HepG2 (cell line): Measurements from ENCODE around the gene S100A16. TPM values are rescaled to one million over a fixed set of nuclear protein-coding genes. Genes with fewer than 3 reads are reported as not detected.

Experiments used
- ATAC-seq: fragments of 200-7000 bp; cut with Tn5 transposase; 3 replicates; pipeline ENCODE4 v1.9.1; 2020; ENCODE audit warnings: mild to moderate bottlenecking, moderate library complexity
- BruUV-seq: library from RNA; stranded (reverse); fragments of 400-500 nt; replicated peaks from 2 replicates; lab custom pipeline; 2021; lab: Mats Ljungman, UMichigan
- CTCF ChIA-PET: fragments of 300-600 bp; formaldehyde crosslinking; extraction: SDS; loops from one replicate; lab custom pipeline; 2021; ENCODE audit warnings: low total read pairs, inconsistent platforms, low intra/inter-chr PET ratio; lab: Yijun Ruan, JAX
- POLR2A ChIA-PET: fragments of 350-600 bp; sonication (Branson Sonifier 250); formaldehyde crosslinking; loops from one replicate; lab custom pipeline; 2020; ENCODE audit warnings: antibody characterized with exemption, inconsistent platforms; lab: Yijun Ruan, JAX
- DNase-seq: peaks from one replicate; pipeline ENCODE4 v3.0.0-alpha.2; 2015; ENCODE audit warnings: low spot score
- FAIRE-seq: peaks from 3 replicates; lab custom pipeline; 2011; peaks lifted over from hg19 to GRCh38; lab: Jason Lieb, UNC
- H2AFZ ChIP-seq: one replicate; pipeline ENCODE4 v1.6.1; 2011; ENCODE audit warnings: low read length, inconsistent platforms
- H3K27ac ChIP-seq: fragments of 300-600 bp; 3 replicates; pipeline ENCODE4 v1.8.0; 2011; ENCODE audit warnings: mixed run types, mild to moderate bottlenecking, mixed read lengths, low read length, inconsistent platforms; ENCODE audit not compliant: insufficient read depth; ENCODE audit errors: extremely low read length
- H3K27me3 ChIP-seq, 2 experiments: fragments of 200-600 bp in 1 of 2; 2 replicates in 1 of 2; 3 replicates in 1 of 2; pipeline versions ENCODE4 v1.6.0 to v1.8.0; 2011; ENCODE audit warnings: low read length in 2 of 2, mild to moderate bottlenecking in 2 of 2, moderate library complexity in 2 of 2, inconsistent platforms in 1 of 2; ENCODE audit not compliant: insufficient read depth in 2 of 2, control insufficient read depth in 1 of 2
- H3K36me3 ChIP-seq, 2 experiments: fragments of 200-600 bp in 1 of 2; replicated peaks in 1 of 2; 2 replicates in 1 of 2; 3 replicates in 1 of 2; pipeline versions ENCODE4 v1.5.1 to v1.8.0; 2011; ENCODE audit warnings: low read length in 2 of 2, inconsistent platforms in 1 of 2; ENCODE audit not compliant: insufficient read depth in 2 of 2, control insufficient read depth in 1 of 2
- H3K4me1 ChIP-seq: 2 replicates; pipeline ENCODE4 v1.5.1; 2012; ENCODE audit warnings: low read length, inconsistent platforms; ENCODE audit not compliant: insufficient read depth
- H3K4me2 ChIP-seq: 2 replicates; pipeline ENCODE4 v1.6.0; 2011; ENCODE audit warnings: low read depth, low read length, inconsistent platforms
- H3K4me3 ChIP-seq, 3 experiments: fragments of 200-600 bp in 1 of 3; sonication (generic), shearing (Covaris generic) in 1 of 3; replicated peaks in 1 of 3; 2 replicates each; pipeline ENCODE4 v1.5.1; 2011 to 2016; ENCODE audit warnings: low read length in 3 of 3, inconsistent platforms in 2 of 3, low read depth in 2 of 3, mild to moderate bottlenecking in 2 of 3, control low read depth in 1 of 3, mixed read lengths in 1 of 3; ENCODE audit not compliant: insufficient read depth in 1 of 3
- H3K79me2 ChIP-seq: one replicate; pipeline ENCODE4 v1.6.1; 2011; ENCODE audit warnings: low read length, inconsistent platforms; ENCODE audit not compliant: insufficient read depth
- H3K9ac ChIP-seq: 2 replicates; pipeline ENCODE4 v1.6.0; 2011; ENCODE audit warnings: mild to moderate bottlenecking, low read depth, low read length, inconsistent platforms; ENCODE audit not compliant: insufficient read depth
- H3K9me3 ChIP-seq: 2 replicates; pipeline ENCODE4 v1.5.1; 2012; ENCODE audit warnings: mild to moderate bottlenecking, low read length
- H4K20me1 ChIP-seq: 2 replicates; pipeline ENCODE4 v1.6.0; 2011; ENCODE audit warnings: inconsistent platforms, mild to moderate bottlenecking, low read length, moderate library complexity; ENCODE audit not compliant: insufficient read depth
- FOSL2 ChIP-seq: sonication (generic); formaldehyde crosslinking; IDR thresholded peaks from 2 replicates; pipeline ENCODE4 v1.4.0; 2020; ENCODE audit warnings: missing genetic modification reagents
- GABPA ChIP-seq, 2 experiments: IDR thresholded peaks; 2 replicates each; pipeline ENCODE4 v1.6.1; 2011 to 2016; ENCODE audit warnings: low read depth in 2 of 2, low read length in 1 of 2, missing biosample characterization in 1 of 2, missing genetic modification characterization in 1 of 2
- HDAC1 ChIP-seq: sonication (generic); formaldehyde crosslinking; IDR thresholded peaks from 2 replicates; pipeline ENCODE4 v1.5.1; 2020; ENCODE audit warnings: mild to moderate bottlenecking, missing genetic modification reagents
- KDM3A ChIP-seq: IDR thresholded peaks from 2 replicates; pipeline ENCODE4 v1.6.1; 2018; ENCODE audit warnings: low read depth, missing compliant biosample characterization
- MTA3 ChIP-seq: sonication (generic); formaldehyde crosslinking; IDR thresholded peaks from 2 replicates; pipeline ENCODE4 v1.4.0; 2020; ENCODE audit warnings: missing genetic modification reagents
- RBAK ChIP-seq: sonication (generic); formaldehyde crosslinking; IDR thresholded peaks from 2 replicates; pipeline ENCODE4 v1.5.1; 2020; ENCODE audit warnings: mild to moderate bottlenecking, missing genetic modification reagents
- TBX2 ChIP-seq: sonication (generic); formaldehyde crosslinking; IDR thresholded peaks from 2 replicates; pipeline ENCODE4 v1.5.0; 2020; ENCODE audit warnings: missing genetic modification reagents, mild to moderate bottlenecking, borderline replicate concordance
- ZFP36 ChIP-seq: fragments of 150-350 bp; IDR thresholded peaks from 2 replicates; pipeline ENCODE4 v1.6.1; 2018; ENCODE audit warnings: borderline replicate concordance, low read length, low read depth; ENCODE audit not compliant: partially characterized antibody
- ZNF331 ChIP-seq: sonication (generic); formaldehyde crosslinking; IDR thresholded peaks from 2 replicates; pipeline ENCODE4 v1.4.0; 2020; ENCODE audit warnings: missing genetic modification reagents
- ZSCAN9 ChIP-seq: IDR thresholded peaks from 2 replicates; pipeline ENCODE4 v1.6.1; 2016; ENCODE audit warnings: borderline replicate concordance
- WGBS: methylation state at CpG from one replicate; pipeline ENCODE4 v1.1.6; 2017; ENCODE audit warnings: low lambda C conversion rate; 5-methylcytosine and 5-hydroxymethylcytosine counted together
- in situ Hi-C: cut with HindIII; loops from 2 replicates; pipeline ENCODE4 v1.10.0; 2017; ENCODE audit warnings: low pct_unique_long_range_greater_than_20kb; ENCODE audit not compliant: extremely low pct_ligation_motif_present
- intact Hi-C: fragments of 100-400 bp; cut with micrococcal nuclease; formaldehyde crosslinking; loops from one replicate; pipeline ENCODE4 v1.10.0; 2022; ENCODE audit not compliant: unreplicated experiment
- polyA plus RNA-seq, 8 experiments: library from polyadenylated mRNA; depleted of rRNA in 3 of 8; stranded (reverse) in 7 of 8; unstranded in 1 of 8; fragments of >200 nt; fragmentation: Illumina TruSeq in 4 of 8; extraction: Trizol in 4 of 8; gene quantifications; 2 replicates each; pipeline versions ENCODE4 v1.2.1 to v1.2.3, GENCODE V29; 2011 to 2016; ENCODE audit warnings: low read depth in 4 of 8, missing spikeins in 1 of 8, mixed read lengths in 1 of 8; ENCODE audit not compliant: insufficient read depth in 1 of 8
- total RNA-seq, 5 experiments: library from RNA; depleted of rRNA; stranded (reverse); fragments of >200 nt; fragmentation: Illumina TruSeq; extraction: Trizol; gene quantifications; 2 replicates each; pipeline ENCODE4 v1.2.3, GENCODE V29; 2016; ENCODE audit warnings: low read depth in 1 of 5
- TF ChIP-seq, protein P1 (sequence below): sonication (generic); formaldehyde crosslinking; IDR thresholded peaks from 2 replicates; pipeline ENCODE4 v1.8.0; 2022; ENCODE audit warnings: mild to moderate bottlenecking, missing genetic modification reagents
- TF ChIP-seq, protein P2 (sequence below): sonication (generic); formaldehyde crosslinking; IDR thresholded peaks from 2 replicates; pipeline ENCODE4 v1.5.0; 2020; ENCODE audit warnings: missing genetic modification reagents
- TF ChIP-seq, protein P3 (sequence below): IDR thresholded peaks from 2 replicates; pipeline ENCODE4 v1.6.1; 2016; ENCODE audit warnings: missing compliant biosample characterization, missing genetic modification reagents, borderline replicate concordance

The S100A16 gene
- total and polyA plus RNA-seq, 2 of the 13 experiments (the other 11 are each of a cell fraction or from before 2014, with no cell fraction given) = 46.0 to 195 TPM

DNA sequence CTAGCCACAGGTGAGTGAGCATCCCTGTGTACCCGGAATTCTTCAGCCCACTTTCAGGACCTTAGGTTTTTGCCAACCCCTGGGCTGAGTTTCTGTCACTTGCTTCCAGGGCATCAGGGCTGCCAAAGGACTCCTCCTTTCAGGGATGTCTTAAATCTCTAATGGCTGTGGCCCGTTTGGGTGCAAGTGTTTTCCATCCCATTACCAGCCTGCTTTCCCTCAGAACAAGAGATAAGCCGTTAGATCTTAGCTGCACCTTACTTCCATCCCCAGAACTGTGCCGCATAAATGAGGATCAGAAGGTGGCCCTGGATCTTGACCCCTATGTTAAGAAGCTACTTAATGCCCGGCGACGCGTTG, 46.2 kb upstream of the S100A16 start:
- in situ Hi-C loops (no loop called here), intact Hi-C loops (no loop called here)
- Histone ChIP-seq H3K4me3 (peak overlapping the region; percentile 80 to 96 (median 91)), H3K4me2 (peak overlapping the region; percentile 93), H3K4me1 (peaks cover 34% of the 10 kb centered on the region), H3K27me3 (no peaks in the 10 kb centered on the region; a peak in 1 of 5 replicates), H3K27ac (peak overlapping the region; percentile 62), H3K9me3 (no peaks in the 10 kb centered on the region), H3K9ac (peak overlapping the region; percentile 78), H3K79me2 (peaks cover 12% of the 10 kb centered on the region), H4K20me1 (no peaks in the 10 kb centered on the region), H2AFZ (no peak overlapping the region), H3K36me3 (peaks cover 6 to 32% of the 10 kb centered on the region in 2 experiments)
- peak; percentile 3; the same call in 1 of the 3 replicates for ATAC-seq
- ChIA-PET POLR2A (interaction anchor here (0.8 to 2.3 kb wide), 6 partner anchors 11 to 69 kb away, joined by 3 to 18 read pairs (median 4); partner anchors contain the start of genes CHTOP, INTS3 and S100A13), CTCF (no interaction called here)
- FAIRE-seq = no peak
- BruUV-seq = no TSS peak
- TF ChIP-seq ZSCAN9 (no peak), GABPA (IDR thresholded peaks at IDR 0.05; ENCODE audit: low read depth, low read length) (no peak), GABPA (CRISPR knock-in tag; IDR thresholded peaks at IDR 0.05; ENCODE audit: low read depth) (no peak)
- TF ChIP-seq, protein P1, sequence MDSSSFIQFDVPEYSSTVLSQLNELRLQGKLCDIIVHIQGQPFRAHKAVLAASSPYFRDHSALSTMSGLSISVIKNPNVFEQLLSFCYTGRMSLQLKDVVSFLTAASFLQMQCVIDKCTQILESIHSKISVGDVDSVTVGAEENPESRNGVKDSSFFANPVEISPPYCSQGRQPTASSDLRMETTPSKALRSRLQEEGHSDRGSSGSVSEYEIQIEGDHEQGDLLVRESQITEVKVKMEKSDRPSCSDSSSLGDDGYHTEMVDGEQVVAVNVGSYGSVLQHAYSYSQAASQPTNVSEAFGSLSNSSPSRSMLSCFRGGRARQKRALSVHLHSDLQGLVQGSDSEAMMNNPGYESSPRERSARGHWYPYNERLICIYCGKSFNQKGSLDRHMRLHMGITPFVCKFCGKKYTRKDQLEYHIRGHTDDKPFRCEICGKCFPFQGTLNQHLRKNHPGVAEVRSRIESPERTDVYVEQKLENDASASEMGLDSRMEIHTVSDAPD (CRISPR knock-in tag) = 0 out of 2 replicates have a peak, but pooled peaks have one; percentile 25
- DNase-seq = no peak
- 41% methylated on average over 8 of the region's 8 CpGs for WGBS

DNA sequence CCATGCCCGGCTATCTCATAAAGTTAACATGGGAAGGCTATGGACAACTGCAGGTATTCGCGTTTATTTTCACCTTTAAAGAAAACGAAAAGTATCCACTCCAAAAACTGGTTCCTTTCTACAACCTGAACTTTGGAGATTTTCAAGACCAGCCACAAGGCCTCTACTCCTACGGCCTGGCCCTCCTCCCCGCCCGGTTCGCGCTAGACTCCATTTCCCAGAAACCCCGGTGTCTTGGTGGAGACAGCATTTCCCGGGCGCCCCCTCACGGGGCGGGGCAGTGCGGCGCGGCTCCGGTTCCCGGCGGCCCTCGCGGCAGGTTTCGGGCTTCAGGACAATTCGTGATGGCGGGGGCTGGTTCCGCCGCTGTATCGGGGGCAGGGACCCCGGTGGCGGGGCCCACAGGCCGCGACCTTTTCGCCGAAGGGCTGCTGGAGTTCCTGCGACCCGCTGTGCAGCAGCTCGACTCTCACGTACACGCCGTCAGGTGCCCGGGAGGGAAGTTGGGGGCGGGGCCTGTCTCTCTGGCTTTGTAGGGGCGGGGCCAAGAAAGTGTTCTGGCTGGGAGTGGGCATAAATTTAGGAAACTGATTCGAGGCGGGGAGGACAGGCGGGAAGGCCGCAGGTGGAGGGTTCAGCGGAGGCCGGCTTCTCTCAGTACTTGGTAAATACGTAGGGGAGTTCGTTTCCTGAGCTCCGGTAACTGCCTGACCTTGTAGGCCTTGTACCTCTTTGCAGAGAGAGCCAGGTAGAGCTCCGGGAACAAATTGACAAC, 45.6 kb upstream of the S100A16 start, which contains the start of gene SNAPIN:
TSS of gene SNAPIN (plus strand) at position 304 of the 775 bp plus-strand sequence. CDS start at position 345, 41 bp downstream.
- intact Hi-C loops (no loop called here), in situ Hi-C loops (no loop called here)
- ChIA-PET POLR2A (interaction anchor here (0.8 to 2.3 kb wide), 5 partner anchors 11 to 69 kb away, joined by 3 to 18 read pairs (median 4); partner anchors contain the start of genes CHTOP, INTS3 and S100A13), CTCF (no interaction called here)
- Histone ChIP-seq H3K27ac (peak within 1 kb of the TSS; percentile 62), H3K4me3 (peak within 1 kb of the TSS; percentile 80 to 96 (median 91)), H3K9ac (peak within 1 kb of the TSS; percentile 78), H3K36me3 (peaks cover 6 to 28% of the 10 kb centered on the region in 2 experiments), H3K27me3 (no peaks in the 10 kb centered on the region; a peak in 1 of 5 replicates), H4K20me1 (no peaks in the 10 kb centered on the region), H3K79me2 (peaks cover 12% of the 10 kb centered on the region), H3K4me1 (peaks cover 39% of the 10 kb centered on the region), H3K4me2 (peak within 1 kb of the TSS; percentile 93), H3K9me3 (no peaks in the 10 kb centered on the region), H2AFZ (peak within 1 kb of the TSS; percentile 95)
- peak; percentile 95 for ATAC-seq
- peak; percentile 75 for DNase-seq
- BruUV-seq = TSS peak; percentile 79
- WGBS = 2% methylated on average over 33 of the region's 53 CpGs
- FAIRE-seq = peak; percentile 73
- TF ChIP-seq, protein P2, sequence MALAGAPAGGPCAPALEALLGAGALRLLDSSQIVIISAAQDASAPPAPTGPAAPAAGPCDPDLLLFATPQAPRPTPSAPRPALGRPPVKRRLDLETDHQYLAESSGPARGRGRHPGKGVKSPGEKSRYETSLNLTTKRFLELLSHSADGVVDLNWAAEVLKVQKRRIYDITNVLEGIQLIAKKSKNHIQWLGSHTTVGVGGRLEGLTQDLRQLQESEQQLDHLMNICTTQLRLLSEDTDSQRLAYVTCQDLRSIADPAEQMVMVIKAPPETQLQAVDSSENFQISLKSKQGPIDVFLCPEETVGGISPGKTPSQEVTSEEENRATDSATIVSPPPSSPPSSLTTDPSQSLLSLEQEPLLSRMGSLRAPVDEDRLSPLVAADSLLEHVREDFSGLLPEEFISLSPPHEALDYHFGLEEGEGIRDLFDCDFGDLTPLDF = peak; percentile 81; the same call in 1 of the 2 replicates
- no peak for TF ChIP-seq ZFP36
- TF ChIP-seq KDM3A (CRISPR knock-in tag) = 0 out of 2 replicates have a peak, but pooled peaks have one; percentile 68
- TF ChIP-seq, protein P3, sequence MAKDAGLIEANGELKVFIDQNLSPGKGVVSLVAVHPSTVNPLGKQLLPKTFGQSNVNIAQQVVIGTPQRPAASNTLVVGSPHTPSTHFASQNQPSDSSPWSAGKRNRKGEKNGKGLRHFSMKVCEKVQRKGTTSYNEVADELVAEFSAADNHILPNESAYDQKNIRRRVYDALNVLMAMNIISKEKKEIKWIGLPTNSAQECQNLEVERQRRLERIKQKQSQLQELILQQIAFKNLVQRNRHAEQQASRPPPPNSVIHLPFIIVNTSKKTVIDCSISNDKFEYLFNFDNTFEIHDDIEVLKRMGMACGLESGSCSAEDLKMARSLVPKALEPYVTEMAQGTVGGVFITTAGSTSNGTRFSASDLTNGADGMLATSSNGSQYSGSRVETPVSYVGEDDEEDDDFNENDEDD (CRISPR knock-in tag) = peak; percentile 63; the same call in 1 of the 2 replicates
- no peak for TF ChIP-seq MTA3 (CRISPR knock-in tag)
- no peak for TF ChIP-seq RBAK
- TF ChIP-seq TBX2 = peak; percentile 71
- TF ChIP-seq ZNF331 (CRISPR knock-in tag) = peak; percentile 29; the same call in 1 of the 2 replicates
- TF ChIP-seq HDAC1 (CRISPR knock-in tag) = peak; percentile 60
- TF ChIP-seq FOSL2 (CRISPR knock-in tag) = peak; percentile 29
